Fibroblast of the aortic adventitia (primary cell): Measurements from ENCODE around the gene JAG2. TPM values are rescaled to one million over a fixed set of nuclear protein-coding genes. Genes with fewer than 3 reads are reported as not detected.

Experiments
- DNase-seq: peaks from one replicate; pipeline ENCODE4 v3.0.0-alpha.2; 2010; ENCODE audit warnings: low read depth
- H3K4me3 ChIP-seq: 2 replicates; pipeline ENCODE4 v1.5.1; 2011; ENCODE audit warnings: low read depth, mild to moderate bottlenecking, control low read depth, low read length, moderate library complexity
- total RNA-seq: library from RNA; depleted of rRNA; stranded (reverse); fragments of >200 nt; gene quantifications from 2 replicates; pipeline ENCODE4 v1.2.3, GENCODE V29; 2012; ENCODE audit warnings: low replicate concordance
- TF ChIP-seq, protein P1 (sequence below): IDR thresholded peaks from 2 replicates; pipeline ENCODE4 v1.5.1; 2011; ENCODE audit warnings: mild to moderate bottlenecking, low read length, control low read depth, inconsistent platforms; ENCODE audit not compliant: insufficient read depth

Gene JAG2
- total RNA-seq, 1 donor = 0.63 TPM

DNA sequence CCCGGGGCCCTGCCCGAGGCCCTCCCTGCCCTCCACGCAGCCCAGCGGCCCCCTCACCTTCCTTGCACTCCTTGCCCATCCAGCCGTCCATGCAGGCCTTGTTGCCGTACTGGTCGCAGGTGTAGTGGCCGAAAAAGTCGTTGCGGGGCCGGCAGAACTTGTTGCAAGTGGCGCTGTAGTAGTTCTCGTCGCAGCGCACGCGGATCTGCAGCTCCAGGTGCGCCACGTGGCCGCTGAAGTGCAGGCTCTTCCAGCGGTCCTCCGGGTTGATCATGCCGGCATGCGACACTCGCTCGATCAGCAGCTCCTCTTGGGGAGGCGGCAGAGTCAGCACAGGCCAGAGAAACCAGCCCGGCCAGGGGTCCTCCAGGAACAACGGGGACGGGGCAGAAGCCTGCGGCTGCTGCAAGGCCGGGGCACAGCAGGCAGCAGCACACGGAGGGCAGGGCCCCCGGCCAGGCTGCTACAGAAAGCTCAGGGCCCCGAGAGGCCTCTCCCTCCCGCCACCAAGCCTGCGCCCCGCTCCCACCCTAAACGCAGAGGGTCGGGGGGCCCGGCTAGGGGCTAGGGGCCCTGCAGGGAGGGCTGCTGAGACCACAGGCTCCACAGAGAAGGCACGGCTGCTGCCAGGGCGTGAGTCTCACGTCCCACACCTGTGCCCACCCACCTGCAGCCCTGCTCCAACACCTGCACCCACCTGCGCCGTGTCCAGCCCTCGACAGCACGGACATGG lies 12.7 kb downstream of the JAG2 start:
- H3K4me3 ChIP-seq = no peak overlapping the region
- TF ChIP-seq, protein P1, sequence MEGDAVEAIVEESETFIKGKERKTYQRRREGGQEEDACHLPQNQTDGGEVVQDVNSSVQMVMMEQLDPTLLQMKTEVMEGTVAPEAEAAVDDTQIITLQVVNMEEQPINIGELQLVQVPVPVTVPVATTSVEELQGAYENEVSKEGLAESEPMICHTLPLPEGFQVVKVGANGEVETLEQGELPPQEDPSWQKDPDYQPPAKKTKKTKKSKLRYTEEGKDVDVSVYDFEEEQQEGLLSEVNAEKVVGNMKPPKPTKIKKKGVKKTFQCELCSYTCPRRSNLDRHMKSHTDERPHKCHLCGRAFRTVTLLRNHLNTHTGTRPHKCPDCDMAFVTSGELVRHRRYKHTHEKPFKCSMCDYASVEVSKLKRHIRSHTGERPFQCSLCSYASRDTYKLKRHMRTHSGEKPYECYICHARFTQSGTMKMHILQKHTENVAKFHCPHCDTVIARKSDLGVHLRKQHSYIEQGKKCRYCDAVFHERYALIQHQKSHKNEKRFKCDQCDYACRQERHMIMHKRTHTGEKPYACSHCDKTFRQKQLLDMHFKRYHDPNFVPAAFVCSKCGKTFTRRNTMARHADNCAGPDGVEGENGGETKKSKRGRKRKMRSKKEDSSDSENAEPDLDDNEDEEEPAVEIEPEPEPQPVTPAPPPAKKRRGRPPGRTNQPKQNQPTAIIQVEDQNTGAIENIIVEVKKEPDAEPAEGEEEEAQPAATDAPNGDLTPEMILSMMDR = no peak
- no peak for DNase-seq

DNA sequence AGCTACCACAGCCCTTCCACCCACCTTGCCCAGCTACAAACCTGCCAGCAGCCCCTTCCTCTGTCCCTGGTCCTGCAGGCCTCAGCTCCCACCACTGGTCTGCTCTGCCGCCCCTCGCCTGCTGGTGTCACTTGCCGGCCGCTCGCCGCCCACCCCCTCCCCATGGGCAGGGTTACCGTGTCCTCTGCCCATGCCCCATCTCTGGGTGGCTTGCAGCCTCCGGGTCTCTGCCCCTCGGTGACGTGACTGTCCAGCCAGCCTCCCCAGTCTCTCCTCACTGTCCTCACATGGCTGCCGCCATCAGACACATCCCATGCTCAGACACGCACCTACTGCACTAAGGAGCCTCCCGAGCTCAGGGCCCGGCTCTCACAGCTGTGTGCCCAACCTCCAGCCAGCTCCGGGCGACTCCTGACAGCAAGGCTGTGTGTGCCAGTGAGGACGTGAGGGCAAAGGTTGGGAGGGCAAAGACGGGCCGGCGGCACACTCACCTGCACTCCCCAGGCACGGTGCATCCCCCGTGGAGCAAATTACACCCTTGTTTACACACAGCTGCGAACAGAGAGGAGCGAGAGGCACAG lies 13.4 kb downstream of the JAG2 start:
- H3K4me3 ChIP-seq = no peak overlapping the region
- no peak for DNase-seq
- TF ChIP-seq, protein P1 = no peak

DNA sequence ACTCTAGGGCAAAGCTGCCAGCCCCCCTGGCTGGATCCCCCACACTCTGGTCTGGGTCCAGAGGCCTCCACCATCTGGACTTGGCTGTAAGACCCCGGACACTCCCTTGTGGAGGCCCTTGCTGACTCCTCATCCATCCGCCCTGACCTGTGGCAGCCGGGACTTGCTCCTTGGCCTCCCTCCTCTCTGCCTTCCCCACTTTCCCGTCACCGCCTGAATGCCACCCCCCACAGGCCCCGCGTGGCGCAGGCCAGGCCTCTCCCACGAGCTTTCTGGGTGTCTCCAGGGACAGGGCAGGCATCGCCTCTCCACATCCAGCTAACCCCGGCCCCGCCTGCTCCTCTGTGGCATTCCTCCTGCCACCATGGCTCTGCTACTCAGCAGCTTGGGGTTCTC lies 14.1 kb downstream of the JAG2 start:
- TF ChIP-seq, protein P1 = no peak
- no peak overlapping the region for H3K4me3 ChIP-seq
- DNase-seq = no peak

DNA sequence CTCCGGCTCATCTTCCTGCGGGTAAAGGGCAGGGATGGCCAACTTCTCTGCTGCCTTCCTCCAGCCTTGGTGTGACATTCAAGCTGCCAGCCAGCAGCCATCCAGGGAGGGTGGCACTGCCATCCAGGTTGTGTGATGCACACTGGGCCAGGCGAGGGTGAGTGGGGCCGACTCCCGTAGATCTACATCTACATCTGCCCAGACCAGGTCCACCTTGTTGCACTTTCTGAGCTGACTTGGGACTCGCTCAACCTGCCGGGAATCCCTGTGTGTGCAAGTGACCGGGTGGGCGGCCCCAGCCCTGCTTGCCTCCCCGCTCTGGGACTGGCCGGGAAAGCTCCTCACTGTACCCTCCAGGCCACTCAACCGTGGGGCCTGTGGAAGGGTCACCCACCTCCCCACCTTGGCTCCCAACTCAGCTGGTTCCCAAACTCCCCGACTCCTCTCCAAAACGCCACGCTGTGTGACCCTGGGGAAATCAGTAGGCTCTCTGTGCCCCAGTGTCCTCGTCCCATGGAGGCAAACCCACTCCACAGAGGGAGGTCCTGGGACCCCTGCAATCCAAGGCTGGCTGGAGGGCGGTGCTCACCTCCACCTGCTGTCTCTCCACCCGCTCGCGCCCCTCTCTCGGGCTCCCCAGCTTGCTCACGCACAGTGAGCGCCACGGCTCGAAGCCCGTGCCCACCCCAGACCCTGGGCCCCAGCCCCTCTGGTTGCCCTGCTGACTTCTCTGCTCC lies 14.7 kb downstream of the JAG2 start:
- H3K4me3 ChIP-seq = no peak overlapping the region
- DNase-seq = no peak
- TF ChIP-seq, protein P1 = no peak

DNA sequence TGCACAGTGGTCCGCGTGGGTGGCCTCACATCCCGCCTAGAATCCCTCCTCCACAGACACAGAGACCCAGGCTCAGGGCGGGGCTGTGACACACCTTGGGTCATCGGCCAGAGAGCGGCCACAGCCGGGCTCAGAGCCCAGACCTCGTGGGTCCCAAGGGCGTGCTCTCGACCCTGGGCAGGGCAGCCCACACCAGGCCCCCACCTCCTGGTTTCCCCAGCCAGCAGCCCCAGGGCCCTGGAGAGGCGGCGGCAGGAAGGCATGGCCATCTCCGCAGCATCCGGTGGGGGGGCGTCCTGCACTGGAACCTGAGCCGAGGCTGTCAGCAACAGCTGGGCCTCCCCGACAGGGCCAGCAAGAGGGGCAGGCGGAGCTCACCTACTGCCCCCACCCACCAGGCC lies 15.2 kb downstream of the JAG2 start:
- no peak overlapping the region for H3K4me3 ChIP-seq
- TF ChIP-seq, protein P1 = no peak
- DNase-seq = no peak

DNA sequence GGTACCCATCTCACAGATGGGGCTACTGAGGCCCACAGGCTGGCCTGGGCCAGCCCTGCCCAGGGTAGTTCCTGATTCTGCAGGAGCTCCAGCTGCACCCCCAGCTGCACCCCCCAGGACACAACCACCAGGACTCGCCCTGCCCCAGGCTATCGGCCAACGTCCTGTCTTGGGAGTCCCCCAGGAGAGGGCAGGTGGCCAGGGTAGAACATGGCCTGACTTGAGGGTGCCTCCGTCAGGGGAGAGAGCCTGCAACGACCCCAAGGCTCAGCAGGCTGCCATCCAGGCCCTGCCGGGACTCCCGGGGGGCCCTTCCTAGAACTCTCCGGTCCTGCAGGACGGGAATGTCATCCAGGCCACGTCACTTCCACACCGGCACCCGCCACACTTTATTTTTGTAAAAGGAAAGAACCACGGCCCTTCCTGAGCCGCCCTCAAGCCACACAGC lies 15.8 kb downstream of the JAG2 start:
- no peak for DNase-seq
- TF ChIP-seq, protein P1 = no peak
- no peak overlapping the region for H3K4me3 ChIP-seq
